OCI-LY7 (cell line): Measurements from ENCODE around the gene LCE3C. TPM values are rescaled to one million over a fixed set of nuclear protein-coding genes. Genes with fewer than 3 reads are reported as not detected.

Source experiments
- Bru-seq: library from RNA; stranded (reverse); fragments of 400-500 nt; gene quantifications from one replicate; lab custom pipeline; 2021; lab: Mats Ljungman, UMichigan
- BruChase-seq, 2 experiments: library from RNA; stranded (reverse); fragments of 400-500 nt; gene quantifications; one replicate each; lab custom pipeline; 2021; lab: Mats Ljungman, UMichigan
- BruUV-seq: library from RNA; stranded (reverse); fragments of 400-500 nt; replicated peaks from 2 replicates; lab custom pipeline; 2021; lab: Mats Ljungman, UMichigan
- CTCF ChIA-PET: fragments of 300-600 bp; sonication (Branson Sonifier 250); formaldehyde crosslinking; loops from one replicate; lab custom pipeline; 2022; ENCODE audit warnings: antibody characterized with exemption; ENCODE audit not compliant: unreplicated experiment; lab: Charles Lee
- POLR2A ChIA-PET: fragments of 300-600 bp; sonication (Branson Sonifier 250); formaldehyde crosslinking; loops from one replicate; lab custom pipeline; 2022; ENCODE audit warnings: antibody characterized with exemption; lab: Charles Lee
- DNase-seq: peaks from one replicate; pipeline ENCODE4 v3.0.0-alpha.2; 2015; ENCODE audit warnings: low spot score
- H2AFZ ChIP-seq: fragments of 200-600 bp; sonication (generic), shearing (Covaris generic); 2 replicates; pipeline ENCODE4 v1.6.1; 2014; ENCODE audit warnings: mild to moderate bottlenecking, antibody characterized with exemption, low read length, moderate library complexity
- H3K27ac ChIP-seq: fragments of 200-600 bp; sonication (generic); 2 replicates; pipeline ENCODE4 v1.5.1; 2014; ENCODE audit warnings: mixed run types, low read depth, mild to moderate bottlenecking, moderate library complexity, low read length, inconsistent platforms; ENCODE audit not compliant: poor library complexity, severe bottlenecking
- H3K36me3 ChIP-seq: fragments of 200-600 bp; sonication (generic); 2 replicates; pipeline ENCODE4 v1.6.1; 2014; ENCODE audit warnings: mild to moderate bottlenecking, antibody characterized with exemption, low read length, moderate library complexity, mixed read lengths; ENCODE audit not compliant: insufficient read depth
- H3K4me1 ChIP-seq: fragments of 200-600 bp; sonication (generic); 2 replicates; pipeline ENCODE4 v1.5.1; 2014; ENCODE audit warnings: mild to moderate bottlenecking, low read length; ENCODE audit not compliant: insufficient read depth, poor library complexity, severe bottlenecking
- H3K4me2 ChIP-seq: fragments of 200-600 bp; sonication (generic); 2 replicates; pipeline ENCODE4 v1.6.1; 2014; ENCODE audit warnings: mild to moderate bottlenecking, low read length
- H3K4me3 ChIP-seq: fragments of 200-600 bp; sonication (generic); 2 replicates; pipeline ENCODE4 v1.5.1; 2014; ENCODE audit warnings: mild to moderate bottlenecking, low read depth, low read length; ENCODE audit not compliant: poor library complexity, severe bottlenecking
- H3K79me2 ChIP-seq: fragments of 200-600 bp; sonication (generic); 2 replicates; pipeline ENCODE4 v1.6.1; 2016; ENCODE audit warnings: low read depth, mild to moderate bottlenecking, low read length, moderate library complexity, mixed read lengths; ENCODE audit not compliant: insufficient read depth
- H3K9me2 ChIP-seq: fragments of 200-600 bp; sonication (generic); 2 replicates; pipeline ENCODE4 v1.6.1; 2016; ENCODE audit warnings: mild to moderate bottlenecking, low read length, mixed read lengths; ENCODE audit not compliant: insufficient read depth
- H3K9me3 ChIP-seq: fragments of 200-600 bp; sonication (generic); 2 replicates; pipeline ENCODE4 v1.6.1; 2014; ENCODE audit warnings: mild to moderate bottlenecking, mixed run types, low read length, mixed read lengths
- H4K20me1 ChIP-seq: fragments of 200-600 bp; sonication (generic); 2 replicates; pipeline ENCODE4 v1.6.1; 2014; ENCODE audit warnings: mild to moderate bottlenecking, antibody characterized with exemption, low read length, moderate library complexity, mixed read lengths; ENCODE audit not compliant: insufficient read depth
- EZH2phosphoT487 ChIP-seq: fragments of 200-600 bp; sonication (generic); IDR thresholded peaks from 2 replicates; pipeline ENCODE4 v1.6.1; 2018; ENCODE audit warnings: low read depth, borderline replicate concordance, mild to moderate bottlenecking, mixed run types, antibody characterized with exemption, low read length, moderate library complexity, mixed read lengths
- intact Hi-C: fragments of 100-400 bp; cut with micrococcal nuclease; formaldehyde crosslinking; loops from one replicate; pipeline ENCODE4 v1.10.0; 2022; ENCODE audit not compliant: unreplicated experiment
- long read RNA-seq: library from polyadenylated mRNA; stranded (forward); transcript quantifications from one replicate; pipeline ENCODE4 v2.0.0, GENCODE V29; 2022
- total RNA-seq, 2 experiments: library from RNA; depleted of rRNA in 1 of 2; stranded (reverse); fragments of >200 nt in 1 of 2; shearing (Covaris generic) in 1 of 2; gene quantifications; 2 replicates each; pipeline ENCODE4 v1.2.3, GENCODE V29; 2014 to 2022
- TF ChIP-seq, protein P1 (sequence below): fragments of 200-600 bp; sonication (generic); conservative IDR thresholded peaks from 2 replicates; pipeline ENCODE4 v1.5.1; 2014; ENCODE audit warnings: mild to moderate bottlenecking, antibody characterized with exemption, low read length, moderate library complexity, mixed read lengths

The LCE3C gene, protein sequence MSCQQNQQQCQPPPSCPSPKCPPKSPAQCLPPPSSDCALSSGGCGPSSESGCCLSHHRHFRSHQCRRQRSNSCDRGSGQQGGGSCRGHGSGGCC
- total RNA-seq (2014; rRNA removed; shearing (Covaris generic)), result not detected in 2 replicates
- total RNA-seq (2022), result not detected in 2 replicates
- not detected for Bru-seq, nascent RNA
- not detected for BruChase-seq, experiment 1, labeled RNA remaining after a 6-hour chase
- not detected for BruChase-seq, experiment 2, labeled RNA remaining after a 2-hour chase
- long read RNA-seq, result 0 reads

DNA sequence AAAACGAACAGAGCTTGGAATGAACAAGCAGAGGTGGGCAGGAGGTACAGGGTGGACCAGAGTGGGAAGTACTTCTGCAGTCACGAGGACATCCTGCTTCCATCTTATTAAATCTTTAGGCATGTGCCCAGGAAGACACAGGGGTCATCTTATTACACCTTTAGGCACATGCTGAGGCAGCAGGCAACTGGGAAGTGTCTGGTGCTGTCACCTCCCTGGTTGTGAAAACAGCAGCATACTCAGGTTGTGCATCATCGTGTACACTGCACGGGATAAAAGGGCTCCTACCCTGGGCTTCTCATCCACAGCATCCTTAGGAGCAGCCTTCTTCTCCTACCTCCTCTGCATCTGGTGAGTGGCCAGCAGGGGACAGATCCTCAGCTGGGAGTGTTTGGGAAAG is at the start of gene LCE3C:
Gene LCE3C, plus strand, starts transcription at position 301 of the 400 bp plus-strand sequence. CDS start 498 bp downstream, outside the sequence.
- Histone ChIP-seq H3K4me3 (no peak within 1 kb of the TSS), H3K79me2 (no peaks in the 10 kb centered on the region), H4K20me1 (no peaks in the 10 kb centered on the region), H2AFZ (no peak within 1 kb of the TSS), H3K4me2 (no peak within 1 kb of the TSS), H3K36me3 (no peaks in the 10 kb centered on the region), H3K4me1 (no peaks in the 10 kb centered on the region), H3K9me2 (no peaks in the 10 kb centered on the region), H3K27ac (no peak within 1 kb of the TSS), H3K9me3 (no peaks in the 10 kb centered on the region)
- no TSS peak for BruUV-seq
- DNase-seq, result no peak
- POLR2A ChIA-PET, result no interaction called here
- intact Hi-C loops, result no loop called here
- CTCF ChIA-PET, result no interaction called here
- TF ChIP-seq, protein P1, sequence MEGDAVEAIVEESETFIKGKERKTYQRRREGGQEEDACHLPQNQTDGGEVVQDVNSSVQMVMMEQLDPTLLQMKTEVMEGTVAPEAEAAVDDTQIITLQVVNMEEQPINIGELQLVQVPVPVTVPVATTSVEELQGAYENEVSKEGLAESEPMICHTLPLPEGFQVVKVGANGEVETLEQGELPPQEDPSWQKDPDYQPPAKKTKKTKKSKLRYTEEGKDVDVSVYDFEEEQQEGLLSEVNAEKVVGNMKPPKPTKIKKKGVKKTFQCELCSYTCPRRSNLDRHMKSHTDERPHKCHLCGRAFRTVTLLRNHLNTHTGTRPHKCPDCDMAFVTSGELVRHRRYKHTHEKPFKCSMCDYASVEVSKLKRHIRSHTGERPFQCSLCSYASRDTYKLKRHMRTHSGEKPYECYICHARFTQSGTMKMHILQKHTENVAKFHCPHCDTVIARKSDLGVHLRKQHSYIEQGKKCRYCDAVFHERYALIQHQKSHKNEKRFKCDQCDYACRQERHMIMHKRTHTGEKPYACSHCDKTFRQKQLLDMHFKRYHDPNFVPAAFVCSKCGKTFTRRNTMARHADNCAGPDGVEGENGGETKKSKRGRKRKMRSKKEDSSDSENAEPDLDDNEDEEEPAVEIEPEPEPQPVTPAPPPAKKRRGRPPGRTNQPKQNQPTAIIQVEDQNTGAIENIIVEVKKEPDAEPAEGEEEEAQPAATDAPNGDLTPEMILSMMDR, result no peak
- no peak for TF ChIP-seq EZH2phosphoT487

DNA sequence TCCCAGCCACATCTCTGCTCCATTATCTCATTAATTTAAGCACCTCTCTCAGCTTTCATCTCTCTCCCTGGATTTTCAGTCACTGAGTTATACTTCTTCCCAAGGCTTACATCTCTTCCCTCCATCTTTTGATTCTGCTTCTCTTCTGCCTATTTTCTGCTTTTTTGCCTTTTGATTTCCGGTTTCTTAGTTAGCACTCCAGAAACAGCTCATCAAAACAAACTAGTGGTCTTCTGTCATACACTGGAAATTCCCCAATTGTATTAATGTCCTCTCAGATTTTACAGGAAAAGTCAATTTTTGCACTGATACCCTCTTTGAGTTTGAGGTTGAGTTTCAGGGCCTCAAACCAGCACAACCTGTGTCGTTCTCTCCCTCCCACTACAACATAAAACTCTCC is 34.9 kb upstream of the LCE3C start:
- ChIA-PET POLR2A (no interaction called here), CTCF (no interaction called here)
- no peaks in the 10 kb centered on the region for H3K4me1 ChIP-seq
- H4K20me1 ChIP-seq, result no peaks in the 10 kb centered on the region
- intact Hi-C loops, result no loop called here
- no peaks in the 10 kb centered on the region for H3K36me3 ChIP-seq
- no peaks in the 10 kb centered on the region for H3K9me3 ChIP-seq
- H3K4me2 ChIP-seq, result no peak overlapping the region
- H3K4me3 ChIP-seq, result no peak overlapping the region
- TF ChIP-seq EZH2phosphoT487, result no peak
- H3K9me2 ChIP-seq, result no peaks in the 10 kb centered on the region
- DNase-seq, result no peak
- H3K79me2 ChIP-seq, result no peaks in the 10 kb centered on the region
- H3K27ac ChIP-seq, result no peak overlapping the region
- no TSS peak for BruUV-seq
- no peak overlapping the region for H2AFZ ChIP-seq

DNA sequence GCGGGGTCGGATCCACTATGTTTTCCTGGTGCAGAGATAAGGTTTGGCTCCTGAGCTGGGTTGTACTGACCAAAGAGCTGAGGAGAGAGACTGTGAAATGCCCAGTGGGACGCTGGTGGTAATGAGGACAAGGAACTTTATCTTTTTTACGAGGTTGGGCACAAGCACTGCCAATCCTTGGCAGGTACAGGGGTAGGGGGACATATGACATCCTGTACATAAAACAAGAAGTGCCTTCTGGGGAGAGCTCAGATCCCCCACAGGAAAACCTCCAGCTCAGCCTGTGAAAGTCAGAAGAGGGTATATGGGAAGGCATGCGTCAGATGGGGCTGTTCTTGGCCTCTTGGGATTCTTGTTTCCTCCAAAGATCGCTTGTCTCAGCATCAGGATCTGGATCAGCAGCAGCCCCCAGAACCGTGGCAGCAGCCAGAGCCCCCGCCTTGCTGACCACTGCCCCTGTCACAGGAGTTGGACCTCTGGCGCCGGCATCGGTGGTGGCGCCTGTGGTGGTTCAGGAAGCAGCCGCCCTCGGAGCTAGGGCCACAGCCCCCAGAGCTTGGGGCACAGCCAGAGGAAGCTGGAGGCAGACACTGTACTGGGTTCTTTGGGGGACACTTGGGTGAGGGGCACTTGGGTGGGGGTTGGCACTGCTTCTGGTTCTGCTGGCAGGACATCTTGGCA is 34.4 kb upstream of the LCE3C start:
- ChIA-PET CTCF (no interaction called here), POLR2A (interaction anchor here (1.0 kb wide), 1 partner anchor 13 kb away, joined by 5 read pairs; no protein-coding TSS in a partner anchor)
- no peak overlapping the region for H3K4me2 ChIP-seq
- no peak for TF ChIP-seq EZH2phosphoT487
- TF ChIP-seq, protein P1, result no peak
- H3K4me3 ChIP-seq, result no peak overlapping the region
- H3K9me3 ChIP-seq, result no peaks in the 10 kb centered on the region
- no peak overlapping the region for H3K27ac ChIP-seq
- intact Hi-C loops, result no loop called here
- no peaks in the 10 kb centered on the region for H3K4me1 ChIP-seq
- DNase-seq, result no peak
- no TSS peak for BruUV-seq
- H2AFZ ChIP-seq, result no peak overlapping the region
- no peaks in the 10 kb centered on the region for H3K36me3 ChIP-seq
- no peaks in the 10 kb centered on the region for H3K79me2 ChIP-seq
- no peaks in the 10 kb centered on the region for H3K9me2 ChIP-seq
- no peaks in the 10 kb centered on the region for H4K20me1 ChIP-seq
